Lung (tissue), 12 donors: ENCODE data around the gene SLC37A1. TPM values are rescaled to one million over a fixed set of nuclear protein-coding genes. Genes with fewer than 3 reads are reported as not detected.

ENCODE experiments used
- ATAC-seq: fragments of 200-7000 bp; cut with Tn5 transposase; one replicate; pipeline ENCODE4 v1.9.1; 2020; ENCODE audit warnings: moderate number of reproducible peaks; ENCODE audit not compliant: insufficient read depth, low FRiP score
- DNase-seq, 3 donors: peaks; one replicate each; pipeline ENCODE4 v3.0.0-alpha.2; 2013 to 2017
- H3K27ac ChIP-seq, 2 donors: one replicate each; pipeline ENCODE4 v1.5.1; 2013; ENCODE audit warnings: mild to moderate bottlenecking in 2 of 2, moderate library complexity in 2 of 2, control low read depth in 1 of 2, inconsistent platforms in 1 of 2, low read depth in 1 of 2, low read length in 1 of 2
- H3K27me3 ChIP-seq, 3 donors: one replicate each; pipeline ENCODE4 v1.5.1; 2013; ENCODE audit warnings: low read length in 2 of 3; ENCODE audit not compliant: control insufficient read depth in 3 of 3, insufficient read depth in 3 of 3
- H3K36me3 ChIP-seq, 4 donors: one replicate each; pipeline ENCODE4 v1.5.1; 2013; ENCODE audit warnings: low read length in 4 of 4, mild to moderate bottlenecking in 1 of 4, moderate library complexity in 1 of 4; ENCODE audit not compliant: control insufficient read depth in 4 of 4, insufficient read depth in 4 of 4
- H3K4me1 ChIP-seq, 5 donors: one replicate each; pipeline ENCODE4 v1.5.1; 2013; ENCODE audit warnings: low read length in 5 of 5, mild to moderate bottlenecking in 2 of 5, moderate library complexity in 1 of 5; ENCODE audit not compliant: control insufficient read depth in 5 of 5, insufficient read depth in 5 of 5
- H3K4me3 ChIP-seq: one replicate; pipeline ENCODE4 v1.5.1; 2013; ENCODE audit warnings: mild to moderate bottlenecking, control low read depth, moderate library complexity
- H3K9ac ChIP-seq, 2 donors: one replicate each; pipeline ENCODE4 v1.5.1; 2013; ENCODE audit warnings: low read length in 2 of 2, control low read depth in 1 of 2; ENCODE audit not compliant: insufficient read depth in 1 of 2
- H3K9me3 ChIP-seq, 4 donors: one replicate each; pipeline ENCODE4 v1.5.1; 2013; ENCODE audit warnings: low read length in 3 of 4, mild to moderate bottlenecking in 1 of 4, moderate library complexity in 1 of 4; ENCODE audit not compliant: control insufficient read depth in 4 of 4, insufficient read depth in 3 of 4
- CTCF ChIP-seq: IDR thresholded peaks from 2 replicates; pipeline ENCODE4 v1.5.1; 2012; ENCODE audit warnings: mild to moderate bottlenecking; ENCODE audit errors: control extremely low read depth, extremely low read depth
- WGBS, 2 donors: extraction: QIAGEN DNeasy Blood & Tissue Kit; methylation state at CpG; one replicate each; pipeline ENCODE4 v1.1.7; 2013; 5-methylcytosine and 5-hydroxymethylcytosine counted together
- polyA plus RNA-seq, 2 donors: library from polyadenylated mRNA; stranded (reverse); fragments of 200-250 nt; gene quantifications; one replicate each; pipeline ENCODE4 v1.2.1, GENCODE V29; 2013
- total RNA-seq, 2 donors: library from RNA; depleted of rRNA in 1 of 2; stranded (reverse); fragments of >200 nt in 1 of 2; gene quantifications; one replicate each; pipeline ENCODE4 v1.2.1, GENCODE V29; 2014 to 2021
- donor health status: control.
- donor health status: control.
- donor health status: Bipolar disorder and iron deficiency.
- donor health status: healthy.
- donor health status: DM: yes; HTN: yes; CAD: no.

Gene SLC37A1
- total and polyA plus RNA-seq, 4 donors, result 13.3 to 29.5 (median 19.6) TPM

GRCh38 chr21:42590431-42591131 is 76.9 kb downstream of the SLC37A1 start:
- H3K27ac ChIP-seq, result no peak overlapping the region
- no peak for TF ChIP-seq CTCF
- H3K4me3 ChIP-seq, result no peak overlapping the region
- WGBS, 2 donors, result 43 to 61% methylated on average over 20 of the region's 20 CpGs
- no peaks in the 10 kb centered on the region for H3K27me3 ChIP-seq
- no peak overlapping the region for H3K9ac ChIP-seq
- no peaks in the 10 kb centered on the region for H3K36me3 ChIP-seq
- DNase-seq (no peak), ATAC-seq (no peak)
- no peaks in the 10 kb centered on the region for H3K9me3 ChIP-seq
- peaks cover 0 to 4% (median 0%) of the 10 kb centered on the region in 5 donors for H3K4me1 ChIP-seq

- Histone ChIP-seq H3K4me1 (peaks cover 0 to 4% (median 0%) of the 10 kb centered on the region in 5 donors), H3K9me3 (no peaks in the 10 kb centered on the region), H3K4me3 (no peak overlapping the region), H3K27ac (no peak overlapping the region), H3K9ac (no peak overlapping the region), H3K36me3 (no peaks in the 10 kb centered on the region), H3K27me3 (no peaks in the 10 kb centered on the region)
- WGBS, 2 donors, result 67 to 85% methylated on average over 14 to 18 of the region's 18 CpGs
- DNase-seq (no peak), ATAC-seq (no peak)
- TF ChIP-seq CTCF, result no peak
Measured at GRCh38 chr21:42591170-42591869, 77.7 kb downstream of the SLC37A1 start.

GRCh38 chr21:42592156-42592820 is 78.6 kb downstream of the SLC37A1 start:
- no peak for TF ChIP-seq CTCF

More at GRCh38 chr21:42592156-42592820, 78.6 kb downstream of the SLC37A1 start:
- H3K9ac ChIP-seq, result no peak overlapping the region
- H3K27me3 ChIP-seq, result no peaks in the 10 kb centered on the region
- H3K9me3 ChIP-seq, result no peaks in the 10 kb centered on the region
- no peaks in the 10 kb centered on the region for H3K36me3 ChIP-seq
- H3K4me1 ChIP-seq, result peaks cover 0 to 4% (median 0%) of the 10 kb centered on the region in 5 donors
- ATAC-seq (no peak), DNase-seq (no peak)
- 92 to 93% methylated on average over 19 of the region's 19 CpGs for WGBS, 2 donors
- H3K4me3 ChIP-seq, result no peak overlapping the region
- no peak overlapping the region for H3K27ac ChIP-seq
